GM12874 (cell line): ENCODE data around the gene HPD.

Experiments used
- TF ChIP-seq, protein P1 (sequence below): IDR thresholded peaks from 2 replicates; pipeline ENCODE4 v1.5.1; 2011; ENCODE audit warnings: low read depth, mild to moderate bottlenecking, control low read depth, low read length, moderate library complexity; ENCODE audit not compliant: insufficient read depth

The HPD gene

DNA sequence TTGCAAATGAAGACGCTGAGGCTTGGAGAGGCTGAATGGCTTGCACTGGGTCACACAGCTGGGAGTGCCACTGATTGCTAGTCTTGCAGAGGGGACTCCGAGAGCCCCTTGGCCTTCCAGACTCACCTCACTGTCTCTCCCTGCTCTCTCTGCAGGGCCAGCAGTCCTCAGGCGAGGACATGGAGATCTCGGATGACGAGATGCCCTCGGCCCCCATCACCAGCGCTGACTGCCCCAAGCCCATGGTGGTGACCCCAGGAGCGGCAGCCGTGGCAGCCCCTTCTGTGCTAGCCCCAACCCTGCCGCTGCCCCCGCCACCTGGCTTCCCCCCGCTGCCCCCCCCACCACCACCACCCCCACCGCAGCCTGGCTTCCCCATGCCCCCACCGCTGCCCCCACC lies 44.7 kb downstream of the HPD start:
- TF ChIP-seq, protein P1, sequence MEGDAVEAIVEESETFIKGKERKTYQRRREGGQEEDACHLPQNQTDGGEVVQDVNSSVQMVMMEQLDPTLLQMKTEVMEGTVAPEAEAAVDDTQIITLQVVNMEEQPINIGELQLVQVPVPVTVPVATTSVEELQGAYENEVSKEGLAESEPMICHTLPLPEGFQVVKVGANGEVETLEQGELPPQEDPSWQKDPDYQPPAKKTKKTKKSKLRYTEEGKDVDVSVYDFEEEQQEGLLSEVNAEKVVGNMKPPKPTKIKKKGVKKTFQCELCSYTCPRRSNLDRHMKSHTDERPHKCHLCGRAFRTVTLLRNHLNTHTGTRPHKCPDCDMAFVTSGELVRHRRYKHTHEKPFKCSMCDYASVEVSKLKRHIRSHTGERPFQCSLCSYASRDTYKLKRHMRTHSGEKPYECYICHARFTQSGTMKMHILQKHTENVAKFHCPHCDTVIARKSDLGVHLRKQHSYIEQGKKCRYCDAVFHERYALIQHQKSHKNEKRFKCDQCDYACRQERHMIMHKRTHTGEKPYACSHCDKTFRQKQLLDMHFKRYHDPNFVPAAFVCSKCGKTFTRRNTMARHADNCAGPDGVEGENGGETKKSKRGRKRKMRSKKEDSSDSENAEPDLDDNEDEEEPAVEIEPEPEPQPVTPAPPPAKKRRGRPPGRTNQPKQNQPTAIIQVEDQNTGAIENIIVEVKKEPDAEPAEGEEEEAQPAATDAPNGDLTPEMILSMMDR = no peak

- TF ChIP-seq, protein P1 = no peak
Observed at GRCh38 chr12:121812921-121813896, 45.5 kb downstream of the HPD start.

DNA sequence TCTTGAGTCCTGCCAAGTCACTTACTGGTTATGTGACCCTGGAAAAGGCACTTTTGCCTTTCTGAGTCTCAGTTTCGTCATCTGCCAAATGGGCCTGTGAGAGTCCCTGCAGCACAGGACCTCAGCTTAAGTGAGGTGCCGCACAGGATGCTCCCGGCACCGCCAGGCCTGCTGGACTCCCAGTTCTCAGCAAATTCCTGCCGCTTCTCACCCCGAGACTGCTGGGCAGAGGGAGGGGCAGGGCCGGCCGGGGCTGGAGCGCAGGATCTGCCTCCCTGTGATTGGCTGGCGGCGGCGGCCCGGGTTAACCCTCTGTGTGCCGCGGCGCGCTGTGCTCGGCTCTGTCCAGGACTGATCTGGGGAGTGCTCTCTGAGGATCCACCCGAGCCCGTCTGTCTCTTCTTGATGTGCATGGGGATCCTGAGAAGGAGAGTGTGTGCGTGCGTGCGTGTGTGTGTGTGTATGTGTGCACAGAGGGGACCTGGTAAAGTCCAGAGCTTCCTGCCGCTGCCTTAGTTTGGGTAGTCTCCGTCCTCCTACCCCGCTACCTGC lies 46.3 kb downstream of the HPD start:
- TF ChIP-seq, protein P1 = no peak

- TF ChIP-seq, protein P1 = peak; percentile 98
Observed at GRCh38 chr12:121811434-121812319, 47.0 kb downstream of the HPD start.

GRCh38 chr12:121810833-121811433 lies 47.7 kb downstream of the HPD start:
- TF ChIP-seq, protein P1 = no peak

DNA sequence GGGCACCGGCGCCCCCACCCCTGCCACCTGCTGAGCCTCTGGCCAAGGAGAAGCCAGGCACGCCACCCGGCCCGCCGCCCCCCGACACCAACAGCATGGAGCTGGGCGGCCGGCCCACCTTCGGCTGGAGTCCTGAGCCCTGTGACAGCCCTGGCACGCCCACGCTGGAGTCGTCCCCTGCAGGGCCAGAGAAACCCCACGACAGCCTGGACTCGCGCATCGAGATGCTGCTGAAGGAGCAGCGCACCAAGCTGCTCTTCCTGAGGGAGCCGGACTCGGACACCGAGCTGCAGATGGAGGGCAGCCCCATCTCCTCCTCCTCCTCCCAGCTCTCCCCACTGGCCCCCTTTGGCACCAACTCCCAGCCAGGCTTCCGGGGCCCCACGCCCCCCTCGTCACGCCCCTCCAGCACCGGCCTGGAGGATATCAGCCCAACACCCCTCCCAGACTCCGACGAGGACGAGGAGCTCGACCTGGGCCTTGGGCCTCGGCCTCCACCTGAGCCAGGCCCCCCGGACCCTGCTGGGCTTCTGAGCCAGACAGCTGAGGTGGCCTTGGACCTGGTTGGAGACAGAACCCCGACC lies 48.3 kb downstream of the HPD start:
- TF ChIP-seq, protein P1 = no peak

GRCh38 chr12:121809712-121810116 lies 48.9 kb downstream of the HPD start:
- TF ChIP-seq, protein P1 = no peak
